HepG2 (cell line): ENCODE results near the gene LSM11. TPM values are rescaled to one million over a fixed set of nuclear protein-coding genes. Genes with fewer than 3 reads are reported as not detected.

Experiments used
- ARID4A ChIP-seq: sonication (generic); formaldehyde crosslinking; IDR thresholded peaks from 2 replicates; pipeline ENCODE4 v1.5.0; 2020; ENCODE audit warnings: mild to moderate bottlenecking, missing genetic modification reagents, borderline replicate concordance
- BORCS8-MEF2B ChIP-seq: sonication (generic); formaldehyde crosslinking; IDR thresholded peaks from 2 replicates; pipeline ENCODE4 v1.8.0; 2022; ENCODE audit warnings: mild to moderate bottlenecking, missing genetic modification reagents
- CEBPG ChIP-seq: IDR thresholded peaks from 2 replicates; pipeline ENCODE4 v1.6.1; 2016
- E2F5 ChIP-seq: sonication (generic); formaldehyde crosslinking; conservative IDR thresholded peaks from 2 replicates; pipeline ENCODE4 v1.4.0; 2020; ENCODE audit warnings: missing genetic modification reagents
- GABPB1 ChIP-seq: IDR thresholded peaks from 2 replicates; pipeline ENCODE4 v1.6.1; 2016; ENCODE audit warnings: mild to moderate bottlenecking, missing genetic modification reagents, moderate library complexity, missing compliant biosample characterization
- HDAC2 ChIP-seq: sonication (generic); formaldehyde crosslinking; IDR thresholded peaks from 2 replicates; pipeline ENCODE4 v1.4.0; 2020; ENCODE audit warnings: missing genetic modification reagents
- IKZF5 ChIP-seq: IDR thresholded peaks from 2 replicates; pipeline ENCODE4 v1.6.1; 2018; ENCODE audit warnings: missing genetic modification reagents, mild to moderate bottlenecking, missing compliant biosample characterization
- NR1H2 ChIP-seq: sonication (generic); formaldehyde crosslinking; IDR thresholded peaks from 2 replicates; pipeline ENCODE4 v1.8.1; 2022; ENCODE audit warnings: low read depth, missing genetic modification reagents, borderline replicate concordance
- PHF8 ChIP-seq: sonication (generic); formaldehyde crosslinking; IDR thresholded peaks from 2 replicates; pipeline ENCODE4 v1.5.0; 2020; ENCODE audit warnings: missing genetic modification reagents
- PRMT3 ChIP-seq: sonication (generic); formaldehyde crosslinking; IDR thresholded peaks from 2 replicates; pipeline ENCODE4 v1.8.1; 2022; ENCODE audit warnings: low read depth, mild to moderate bottlenecking, moderate library complexity, missing genetic modification reagents, borderline replicate concordance
- REPIN1 ChIP-seq: sonication (generic); formaldehyde crosslinking; IDR thresholded peaks from 2 replicates; pipeline ENCODE4 v1.8.0; 2022; ENCODE audit warnings: missing genetic modification reagents, low read depth, mild to moderate bottlenecking, borderline replicate concordance
- RFX5 ChIP-seq: IDR thresholded peaks from 2 replicates; pipeline ENCODE4 v1.6.1; 2011; ENCODE audit warnings: low read depth, low read length, improper control_type of control experiment
- SMARCC2 ChIP-seq: fragments of 450-650 bp; IDR thresholded peaks from 2 replicates; pipeline ENCODE4 v1.6.1; 2017; ENCODE audit warnings: antibody characterized with exemption, mild to moderate bottlenecking
- SPEN ChIP-seq: sonication (generic); formaldehyde crosslinking; IDR thresholded peaks from 2 replicates; pipeline ENCODE4 v1.5.1; 2020; ENCODE audit warnings: low read depth, mild to moderate bottlenecking, missing genetic modification reagents
- STAT6 ChIP-seq: sonication (generic); formaldehyde crosslinking; IDR thresholded peaks from 2 replicates; pipeline ENCODE4 v1.4.0; 2020; ENCODE audit warnings: missing genetic modification reagents, mild to moderate bottlenecking, borderline replicate concordance
- TEAD2 ChIP-seq: sonication (generic); formaldehyde crosslinking; IDR thresholded peaks from 2 replicates; pipeline ENCODE4 v1.9.0; 2021; ENCODE audit warnings: missing genetic modification reagents
- YEATS4 ChIP-seq: sonication (generic); formaldehyde crosslinking; IDR thresholded peaks from 2 replicates; pipeline ENCODE4 v1.4.0; 2020; ENCODE audit warnings: missing genetic modification reagents, borderline replicate concordance
- ZNF354B ChIP-seq: sonication (generic); formaldehyde crosslinking; IDR thresholded peaks from 2 replicates; pipeline ENCODE4 v1.8.0; 2022; ENCODE audit warnings: mild to moderate bottlenecking, missing genetic modification reagents
- ZNF44 ChIP-seq: sonication (generic); formaldehyde crosslinking; IDR thresholded peaks from 2 replicates; pipeline ENCODE4 v1.5.1; 2020; ENCODE audit warnings: mild to moderate bottlenecking, missing genetic modification reagents
- ZNF766 ChIP-seq: sonication (generic); formaldehyde crosslinking; IDR thresholded peaks from 2 replicates; pipeline ENCODE4 v1.5.0; 2020; ENCODE audit warnings: missing genetic modification reagents, borderline replicate concordance
- polyA plus RNA-seq, 8 experiments: library from polyadenylated mRNA; depleted of rRNA in 3 of 8; stranded (reverse) in 7 of 8; unstranded in 1 of 8; fragments of >200 nt; fragmentation: Illumina TruSeq in 4 of 8; extraction: Trizol in 4 of 8; gene quantifications; 2 replicates each; pipeline versions ENCODE4 v1.2.1 to v1.2.3, GENCODE V29; 2011 to 2016; ENCODE audit warnings: low read depth in 4 of 8, missing spikeins in 1 of 8, mixed read lengths in 1 of 8; ENCODE audit not compliant: insufficient read depth in 1 of 8
- total RNA-seq, 5 experiments: library from RNA; depleted of rRNA; stranded (reverse); fragments of >200 nt; fragmentation: Illumina TruSeq; extraction: Trizol; gene quantifications; 2 replicates each; pipeline ENCODE4 v1.2.3, GENCODE V29; 2016; ENCODE audit warnings: low read depth in 1 of 5

LSM11 gene
- total and polyA plus RNA-seq, 2 of the 13 experiments (the other 11 are each of a cell fraction or from before 2014, with no cell fraction given): 4.5 to 7.2 TPM

GRCh38 chr5:157743163-157744050 lies at the start of gene LSM11 (continued):
- TF ChIP-seq E2F5 (CRISPR knock-in tag) (0 out of 2 replicates have a peak, but pooled peaks have one; percentile 63), PHF8 (CRISPR knock-in tag) (peak; percentile 62), BORCS8-MEF2B (CRISPR knock-in tag) (peak; percentile 70; the same call in 1 of the 2 replicates), REPIN1 (CRISPR knock-in tag) (peak; percentile 40; the same call in 1 of the 2 replicates), RFX5 (0 out of 2 replicates have a peak, but pooled peaks have one; percentile 21), ZNF354B (CRISPR knock-in tag) (no peak), YEATS4 (CRISPR knock-in tag) (peak; percentile 69; the same call in 1 of the 2 replicates), STAT6 (no peak), ZNF766 (CRISPR knock-in tag) (peak; percentile 45; the same call in 1 of the 2 replicates), SMARCC2 (no peak), IKZF5 (peak; percentile 65; the same call in 1 of the 2 replicates), TEAD2 (CRISPR knock-in tag) (no peak), SPEN (CRISPR knock-in tag) (peak; percentile 81), GABPB1 (CRISPR knock-in tag) (peak; percentile 75; the same call in 1 of the 2 replicates), ZNF44 (CRISPR knock-in tag) (no peak), PRMT3 (CRISPR knock-in tag) (no peak), ARID4A (CRISPR knock-in tag) (peak; percentile 85), CEBPG (CRISPR knock-in tag) (0 out of 2 replicates have a peak, but pooled peaks have one; percentile 28), NR1H2 (CRISPR knock-in tag) (no peak; the same call in 1 of the 2 replicates), HDAC2 (CRISPR knock-in tag) (0 out of 2 replicates have a peak, but pooled peaks have one; percentile 31)
